Kidney (tissue), 14 donors: ENCODE data around the gene EBF4. TPM values are rescaled to one million over a fixed set of nuclear protein-coding genes. Genes with fewer than 3 reads are reported as not detected.

ENCODE experiments used
- DNase-seq, 5 donors: peaks; one replicate each; pipeline ENCODE4 v3.0.0-alpha.2; 2013 to 2020
- FAIRE-seq: peaks from 2 replicates; lab custom pipeline; 2012; peaks lifted over from hg19 to GRCh38; lab: Jason Lieb, UNC
- H3K27ac ChIP-seq, 2 donors: one replicate each; pipeline ENCODE4 v1.7.0; 2013; ENCODE audit warnings: low read depth in 2 of 2, low read length in 2 of 2, inconsistent platforms in 1 of 2
- H3K27me3 ChIP-seq: one replicate; pipeline ENCODE4 v1.7.1; 2013; ENCODE audit warnings: low read length, inconsistent platforms; ENCODE audit not compliant: control insufficient read depth, insufficient read depth
- H3K36me3 ChIP-seq, 3 donors: one replicate each; pipeline versions ENCODE4 v1.7.0 to v1.7.1; 2013; ENCODE audit warnings: low read length in 3 of 3, control low read depth in 1 of 3, inconsistent platforms in 1 of 3; ENCODE audit not compliant: insufficient read depth in 3 of 3, control insufficient read depth in 2 of 3
- H3K4me1 ChIP-seq, 3 donors: one replicate each; pipeline versions ENCODE4 v1.7.0 to v1.7.1; 2013; ENCODE audit warnings: low read length in 3 of 3, inconsistent platforms in 1 of 3, low read depth in 1 of 3; ENCODE audit not compliant: control insufficient read depth in 2 of 3, insufficient read depth in 2 of 3
- H3K4me3 ChIP-seq, 3 donors: one replicate each; pipeline versions ENCODE4 v1.7.0 to v1.8.1; 2013; ENCODE audit warnings: low read length in 3 of 3, control low read depth in 1 of 3, inconsistent platforms in 1 of 3
- H3K9ac ChIP-seq, 3 donors: one replicate each; pipeline versions ENCODE4 v1.7.0 to v1.7.1; 2013; ENCODE audit warnings: low read length in 3 of 3, control low read depth in 1 of 3, inconsistent platforms in 1 of 3
- H3K9me3 ChIP-seq, 3 donors: one replicate each; pipeline versions ENCODE4 v1.7.0 to v1.7.1; 2013; ENCODE audit warnings: low read length in 3 of 3, control low read depth in 1 of 3, inconsistent platforms in 1 of 3; ENCODE audit not compliant: control insufficient read depth in 2 of 3, insufficient read depth in 1 of 3
- CTCF ChIP-seq: IDR thresholded peaks from 3 replicates; pipeline ENCODE4 v1.5.1; 2012; ENCODE audit warnings: mild to moderate bottlenecking, moderate library complexity, borderline replicate concordance; ENCODE audit not compliant: insufficient read depth; ENCODE audit errors: extremely low read depth
- intact Hi-C: fragments of 100-400 bp; cut with DNase I; formaldehyde crosslinking; loops from one replicate; pipeline ENCODE4 v1.11.1; 2022
- polyA plus RNA-seq: library from polyadenylated mRNA; stranded (reverse); fragments of 350-450 nt; fragmentation: Illumina TruSeq; extraction: RNeasy Lipid Tissue Mini Kit (QIAGEN cat#74804); gene quantifications from one replicate; pipeline ENCODE4 v1.2.3, GENCODE V29; 2014; ENCODE audit warnings: low read depth, low replicate concordance; ENCODE audit not compliant: insufficient read depth
- total RNA-seq: library from RNA; stranded (reverse); fragmentation: NEBNext Ultra II Directional; extraction: Animal tissue kit (Norgen Biotek cat#: 25700); gene quantifications from one replicate; pipeline ENCODE4 v1.2.1, GENCODE V29; 2021
- donor health status: control.
- donor health status: control.
- donor health status: control.
- donor health status: control.
- donor health status: control.
- donor health status: DM: yes; HTN: yes; CAD: no.
- donor health status: Normal renal cell carcinoma (clear cell type).

The EBF4 gene
- total and polyA plus RNA-seq, 2 donors from 2014 or later, result 8.8 to 10.2 TPM

GRCh38 chr20:2708073-2708415 lies 15.5 kb downstream of the EBF4 start:
- no peak overlapping the region for H3K9ac ChIP-seq
- no peaks in the 10 kb centered on the region for H3K9me3 ChIP-seq
- intact Hi-C loops, result no loop called here
- no peaks in the 10 kb centered on the region for H3K4me1 ChIP-seq
- H3K36me3 ChIP-seq, result no peaks in the 10 kb centered on the region
- no peak for TF ChIP-seq CTCF
- no peaks in the 10 kb centered on the region for H3K27me3 ChIP-seq
- H3K27ac ChIP-seq, result no peak overlapping the region
- no peak for FAIRE-seq
- no peak overlapping the region for H3K4me3 ChIP-seq
- DNase-seq, result no peak

- Histone ChIP-seq H3K36me3 (no peaks in the 10 kb centered on the region), H3K4me1 (no peaks in the 10 kb centered on the region), H3K9me3 (no peaks in the 10 kb centered on the region), H3K27me3 (no peaks in the 10 kb centered on the region), H3K27ac (no peak overlapping the region), H3K4me3 (no peak overlapping the region), H3K9ac (no peak overlapping the region)
- FAIRE-seq (no peak), DNase-seq (no peak)
- intact Hi-C loops, result no loop called here
- no peak for TF ChIP-seq CTCF
These were observed 16.1 kb downstream of the EBF4 start for GRCh38 chr20:2708665-2709064.

- no peak overlapping the region for H3K9ac ChIP-seq
- no peak overlapping the region for H3K4me3 ChIP-seq
- H3K9me3 ChIP-seq, result no peaks in the 10 kb centered on the region
- FAIRE-seq, result no peak
- TF ChIP-seq CTCF, result no peak
- no peaks in the 10 kb centered on the region for H3K27me3 ChIP-seq
- peak in 2 of 5 donors; percentile 10 to 61 for DNase-seq
- no peaks in the 10 kb centered on the region for H3K4me1 ChIP-seq
- no peak overlapping the region for H3K27ac ChIP-seq
- intact Hi-C loops, result no loop called here
- H3K36me3 ChIP-seq, result no peaks in the 10 kb centered on the region
These were observed 16.8 kb downstream of the EBF4 start for GRCh38 chr20:2709205-2709981.
